Activated T-cell treated with anti-CD3 and anti-CD28 coated beads for 24 hours (primary cell): ENCODE data around the gene KCNK4.

Experiments used
- DNase-seq: peaks from one replicate; pipeline ENCODE4 v3.0.0-alpha.2; 2020; ENCODE audit warnings: low read depth

Gene KCNK4

DNA sequence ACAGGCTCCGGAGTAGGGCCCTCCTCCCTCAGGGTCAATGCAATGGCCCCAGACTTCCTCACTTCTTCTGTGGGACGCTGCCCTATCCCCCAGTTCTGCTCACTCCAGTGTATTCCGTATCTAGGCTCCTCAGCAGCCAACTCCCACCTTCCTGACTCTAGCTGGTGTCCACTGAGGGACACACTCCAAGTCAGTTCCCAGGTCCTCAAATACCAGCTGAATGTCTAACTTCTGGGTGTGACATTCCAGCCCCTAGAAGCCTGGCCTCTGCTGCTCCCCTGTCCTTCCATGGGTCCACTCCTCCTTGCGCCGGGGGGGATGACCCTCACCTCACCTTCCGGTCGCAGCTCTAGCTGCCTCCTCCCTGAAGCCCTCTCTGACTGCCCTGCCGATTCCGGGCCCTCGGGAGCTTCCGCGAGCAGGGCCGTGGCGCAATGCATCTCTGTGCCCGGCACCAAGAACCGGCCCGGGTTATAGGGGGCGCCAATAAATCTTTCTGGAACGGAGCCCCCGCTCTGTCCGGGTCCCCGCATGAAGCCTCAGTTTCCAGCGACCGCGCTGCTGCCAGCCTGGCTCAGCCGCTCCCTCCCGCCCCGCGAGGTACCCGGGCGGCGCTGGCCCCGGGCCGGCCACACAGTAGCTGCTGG is 22.1 kb upstream of the KCNK4 start:
- DNase-seq, result no peak

DNA sequence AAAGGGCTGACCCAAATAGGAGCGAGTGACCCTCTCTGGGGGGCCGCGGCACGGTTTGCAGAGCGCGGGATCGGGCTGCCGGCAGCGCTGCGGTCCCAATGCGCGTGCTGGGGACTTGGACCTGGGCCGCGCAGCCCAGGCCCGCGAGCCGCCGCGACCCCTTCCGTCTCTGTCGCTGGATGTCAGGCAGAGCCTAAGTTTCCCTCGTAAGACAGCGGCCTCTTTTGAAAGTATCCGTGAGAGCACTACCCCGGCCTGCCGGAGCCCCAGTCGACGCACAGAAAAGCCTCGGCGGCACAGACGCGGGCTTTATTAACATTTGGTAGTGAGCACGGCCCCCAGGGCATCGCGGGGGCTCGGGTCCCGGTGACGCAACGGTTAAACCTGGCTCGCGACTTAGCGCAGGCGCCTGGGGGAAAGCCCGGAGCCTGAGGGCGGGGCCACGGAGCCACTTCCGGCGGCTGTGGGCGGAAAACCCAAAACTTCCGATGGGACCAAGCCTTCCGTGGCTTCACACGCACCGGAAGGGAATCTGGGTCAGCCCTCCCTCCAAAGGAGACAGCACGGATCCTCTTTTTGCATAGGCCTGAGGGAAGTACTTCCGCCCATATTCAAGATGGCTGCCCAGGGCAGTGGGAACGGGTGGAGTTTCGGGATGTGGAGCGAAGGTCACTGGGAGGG is 21.4 kb upstream of the KCNK4 start:
- peak; percentile 98 for DNase-seq

DNA sequence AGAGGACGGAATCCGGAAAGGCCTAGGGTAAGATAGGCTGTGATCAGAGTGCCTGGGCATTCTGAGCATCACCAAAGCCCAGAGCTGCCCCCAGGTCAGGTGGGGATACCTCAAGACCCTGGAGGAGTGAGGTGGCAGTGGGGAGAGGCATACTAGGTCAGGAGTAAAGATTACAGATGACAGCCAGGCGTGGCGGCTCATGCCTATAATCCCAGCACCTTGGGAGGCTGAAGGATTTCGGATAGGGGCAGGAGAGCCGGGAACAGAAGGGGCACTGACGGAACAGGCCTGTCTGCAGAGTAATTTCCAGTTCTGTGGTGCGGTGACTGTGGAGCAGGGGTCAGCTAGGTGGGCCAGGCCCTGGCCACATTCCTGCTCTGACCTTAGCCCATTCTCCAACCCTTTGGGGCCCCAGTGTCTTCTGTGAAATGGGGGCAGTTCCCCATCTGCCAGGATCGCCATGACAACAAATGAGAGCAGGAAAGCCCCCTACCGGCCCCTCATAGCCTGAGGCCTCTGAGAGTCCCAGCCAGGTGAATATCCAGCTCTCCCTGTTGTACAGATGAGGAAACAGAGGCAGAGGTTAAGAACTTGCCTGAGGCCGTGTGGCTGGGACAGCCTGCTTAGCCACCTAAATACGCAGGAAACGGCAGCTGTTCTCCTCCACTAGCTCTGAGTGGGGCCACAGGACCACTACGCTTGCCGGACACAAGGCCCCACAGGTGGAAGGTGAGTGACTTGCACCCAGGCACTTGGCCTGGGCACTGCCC is 15.9 kb upstream of the KCNK4 start:
- DNase-seq, result no peak

DNA sequence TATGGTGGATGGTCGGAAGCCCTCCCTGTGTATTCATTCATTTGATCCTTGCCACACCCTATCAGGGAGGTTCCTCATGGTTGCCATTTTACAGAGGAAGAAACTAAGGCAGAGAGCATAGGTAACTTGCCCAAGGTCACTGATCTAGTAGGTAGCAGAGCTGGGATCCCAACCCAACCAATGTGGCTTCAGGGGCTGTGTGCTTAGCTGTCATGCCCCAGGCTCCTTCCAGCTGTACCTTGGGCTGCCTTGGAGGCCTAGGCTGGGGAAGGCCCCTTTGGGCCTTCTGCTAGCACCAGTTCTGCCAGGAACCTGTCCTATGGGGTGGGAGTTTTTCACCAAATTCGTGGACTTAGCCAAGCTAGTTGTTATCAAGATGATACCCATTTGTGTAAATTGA is 15.3 kb upstream of the KCNK4 start:
- DNase-seq, result no peak

DNA sequence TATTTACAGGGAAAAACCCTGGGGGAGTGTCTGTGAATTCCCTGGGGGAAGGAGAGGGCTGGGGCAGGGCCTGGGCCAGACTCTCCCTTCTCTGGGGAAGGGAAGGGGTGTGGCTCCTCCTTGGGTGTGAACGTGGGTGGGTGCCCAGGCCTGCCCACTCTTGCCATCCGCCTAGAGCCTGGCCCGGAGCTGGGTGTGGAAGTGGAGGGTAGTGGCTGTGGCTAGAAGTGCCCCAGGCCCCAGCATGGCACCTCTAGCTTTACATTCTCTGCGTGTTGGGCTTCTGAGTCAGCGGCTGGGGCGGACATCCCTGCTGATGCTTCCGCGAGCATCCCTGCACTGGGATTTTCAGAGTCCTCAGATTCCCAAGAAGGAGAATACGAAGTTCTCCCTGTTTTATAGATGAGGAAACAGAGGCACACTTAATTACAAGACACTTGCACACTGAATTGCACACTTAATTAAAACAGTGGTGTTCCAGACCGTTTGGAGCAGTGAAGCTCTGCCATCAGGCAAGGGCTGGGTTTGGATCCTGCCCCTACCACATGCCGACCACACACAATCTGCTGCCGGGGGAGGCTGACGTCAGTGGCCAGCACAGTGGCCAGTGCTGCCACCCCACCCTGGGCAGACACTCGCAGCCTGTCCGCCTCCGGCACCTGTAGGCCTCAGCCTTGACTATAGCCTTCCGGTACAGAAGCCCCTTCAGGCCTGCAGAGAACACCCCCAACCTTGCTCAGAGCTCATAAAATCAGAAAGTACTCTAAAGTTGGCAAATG is 14.3 kb upstream of the KCNK4 start:
- DNase-seq, result no peak

DNA sequence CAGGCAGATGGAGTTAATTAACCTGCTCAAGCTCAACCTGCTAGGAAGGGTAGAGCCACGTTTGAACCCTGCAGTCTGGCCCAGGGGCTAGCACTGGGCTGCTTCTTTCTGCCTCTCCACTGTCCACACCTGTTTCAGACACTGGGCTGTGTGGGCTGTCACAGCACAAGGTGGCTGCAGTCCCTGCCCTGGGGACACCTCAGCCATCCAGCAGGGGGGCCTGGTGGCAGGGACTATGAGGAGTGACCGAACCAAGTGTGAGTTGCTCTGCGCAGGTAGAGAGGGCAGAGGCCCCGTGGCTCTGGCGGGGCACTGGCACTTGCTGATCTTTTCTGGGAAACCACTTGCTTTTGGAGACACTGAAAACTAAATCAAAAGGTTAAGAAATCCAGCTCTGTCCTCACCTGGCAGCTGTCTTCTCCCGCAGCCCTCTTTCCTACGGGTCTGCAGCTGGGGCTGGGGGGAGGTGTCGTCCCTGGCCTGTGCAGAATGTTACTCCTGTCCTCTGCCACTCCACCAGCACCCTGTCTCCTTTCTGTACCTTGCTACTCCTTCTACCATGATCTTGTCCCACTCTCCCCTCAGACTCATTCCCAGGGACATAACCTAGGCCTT is 12.4 kb upstream of the KCNK4 start:
- DNase-seq, result no peak

DNA sequence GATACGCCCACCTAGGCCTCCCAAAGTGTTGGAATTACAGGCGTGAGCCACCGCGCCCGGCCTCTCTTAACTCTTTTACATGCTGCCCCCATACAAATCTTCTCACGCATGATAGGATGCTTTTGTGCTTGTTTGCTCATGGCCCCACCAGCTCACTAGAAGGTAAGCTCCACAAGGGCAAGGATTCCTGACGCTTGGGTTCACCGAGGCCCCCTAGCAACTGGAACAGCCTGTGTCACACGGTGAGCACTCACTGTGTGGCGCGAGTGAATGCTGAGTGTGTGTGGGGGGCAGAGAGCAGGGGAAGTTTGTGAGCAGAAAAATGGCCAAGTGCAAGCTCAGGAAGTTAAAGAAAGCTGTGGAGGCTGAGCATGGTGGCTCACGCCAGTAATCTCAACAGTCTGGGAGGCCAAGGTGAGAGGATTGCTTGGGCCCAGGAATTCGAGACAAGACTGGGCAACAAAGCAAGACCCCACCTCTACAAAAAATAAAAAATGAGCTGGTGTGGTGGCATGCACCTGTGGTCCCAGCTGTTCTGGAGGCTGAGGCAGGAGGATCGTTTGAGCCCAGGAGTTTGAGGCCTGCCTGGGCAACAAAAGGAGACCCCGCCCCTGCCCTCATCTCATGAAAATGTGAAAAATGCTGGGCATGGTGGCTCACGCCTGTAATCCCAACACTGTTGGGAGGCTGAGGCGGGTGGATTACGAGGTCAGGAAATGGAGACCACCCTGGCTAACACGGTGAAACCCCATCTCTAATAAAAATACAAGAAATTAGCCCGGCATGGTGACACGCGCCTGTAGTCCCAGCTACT is 8.9 kb upstream of the KCNK4 start:
- DNase-seq, result no peak

DNA sequence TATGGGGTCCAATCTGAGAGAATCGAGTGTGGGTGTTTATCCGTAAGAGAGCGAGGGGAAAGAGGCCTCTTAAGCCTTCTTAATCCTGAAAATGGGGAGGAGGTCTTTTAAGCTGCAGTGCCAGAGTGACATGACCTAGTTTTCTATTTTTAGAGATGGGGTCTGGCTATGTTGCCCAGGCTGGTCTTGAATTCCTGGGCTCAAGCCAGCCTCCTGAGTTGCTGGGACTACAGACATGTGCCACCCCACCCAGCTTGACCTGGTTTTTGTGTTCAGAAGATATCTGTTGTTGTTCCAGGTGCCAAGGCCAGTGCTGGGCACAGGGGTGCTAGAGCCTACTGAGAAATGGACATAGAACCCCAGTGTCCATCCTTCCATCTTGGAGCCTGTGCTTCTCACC is 8.0 kb upstream of the KCNK4 start:
- DNase-seq, result no peak

DNA sequence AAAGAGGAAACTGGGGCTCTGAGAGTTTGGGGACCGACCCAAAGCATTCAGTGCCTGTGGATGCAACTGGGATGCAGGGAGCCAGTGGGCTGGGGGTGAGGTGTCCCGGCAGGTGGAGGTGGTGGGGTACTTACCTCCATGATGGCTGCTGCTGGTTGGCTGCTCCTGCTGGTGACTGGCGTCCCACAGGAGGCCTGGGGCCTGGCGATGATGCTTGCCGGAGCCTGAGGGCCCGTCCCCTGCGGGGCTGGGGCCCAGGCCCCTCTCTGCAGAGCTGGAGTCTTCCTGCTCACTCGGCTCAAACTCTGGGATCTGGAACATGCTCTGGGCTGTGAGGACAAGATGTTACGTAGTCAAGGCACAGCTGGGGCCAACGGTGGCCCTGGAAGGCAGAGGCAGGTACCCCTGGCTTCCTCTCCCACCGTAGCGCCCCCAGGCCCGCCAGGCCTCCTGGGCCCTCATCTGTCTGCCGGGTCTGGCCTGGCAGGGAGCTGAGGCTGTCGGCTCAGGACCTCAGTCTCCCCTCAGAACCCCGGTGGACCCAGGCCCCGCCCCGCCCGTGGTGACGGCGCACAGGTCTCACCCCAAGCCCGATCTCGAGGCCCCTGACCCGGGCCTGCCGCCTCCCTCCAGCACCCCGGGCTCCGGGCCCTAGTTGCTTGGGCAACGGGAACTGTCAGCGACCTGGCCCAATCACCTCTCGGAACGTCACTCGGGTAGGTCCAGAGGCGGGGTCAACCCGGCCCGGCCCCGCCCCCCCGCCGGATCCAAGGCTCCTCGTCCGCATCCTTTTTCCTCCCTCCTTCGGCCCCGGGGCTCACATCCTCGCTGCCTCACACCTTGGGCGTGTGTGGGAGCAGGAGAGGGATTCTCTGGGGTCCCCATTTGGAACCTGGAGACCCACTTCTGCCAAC is 6.8 kb upstream of the KCNK4 start, which contains the start of gene BAD:
Gene BAD, minus strand, starts transcription at position 618 of the 914 bp plus-strand sequence. Its CDS starts 297 bp downstream, at position 321.
- DNase-seq, result peak; percentile 90

DNA sequence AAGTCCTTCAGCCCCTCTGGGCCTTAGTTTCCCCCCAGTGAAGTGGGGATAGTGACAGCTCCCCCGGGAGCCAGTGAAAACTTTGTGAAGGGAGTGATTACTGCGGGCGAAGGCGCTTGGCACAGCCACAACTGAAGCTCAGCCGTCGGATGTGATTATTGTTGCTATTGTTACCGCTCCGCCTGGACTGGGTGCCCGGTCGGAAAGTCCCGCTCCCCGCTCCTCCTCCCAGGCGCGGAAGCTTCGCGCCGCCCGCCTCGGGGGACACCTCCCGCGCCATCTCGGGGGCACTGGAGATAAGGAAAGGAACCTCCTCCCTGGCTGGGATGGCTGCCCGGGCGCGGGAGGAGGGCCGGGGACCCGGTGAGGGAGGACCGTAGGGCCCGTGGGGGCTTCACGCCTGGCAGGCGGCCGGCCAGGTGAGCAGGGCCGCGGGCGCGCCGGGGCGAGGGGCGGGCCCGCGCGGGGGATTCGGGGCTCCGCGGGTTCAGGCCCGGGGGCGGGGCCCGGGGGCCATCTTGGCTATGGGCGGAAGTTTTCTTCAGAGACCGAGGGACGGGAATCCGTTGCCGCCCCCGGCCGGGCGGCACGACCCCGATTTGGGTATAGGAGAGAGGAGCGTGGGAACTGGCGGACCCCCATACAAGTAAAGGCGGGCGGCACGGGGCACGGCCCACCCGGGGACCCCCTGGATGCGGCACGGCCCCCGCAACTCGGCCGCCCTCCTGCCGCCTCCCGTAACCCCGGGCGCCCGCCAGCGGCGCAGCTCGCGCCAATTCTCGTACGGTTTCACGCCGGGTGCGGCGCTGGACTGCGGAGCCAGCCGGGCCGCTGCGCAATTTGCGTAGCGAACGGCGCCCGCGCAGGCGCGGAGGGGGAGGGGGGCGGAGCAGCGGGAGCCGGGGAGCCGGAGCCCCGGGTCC is 5.9 kb upstream of the KCNK4 start, which contains the start of gene GPR137:
Gene GPR137, plus strand, starts transcription at position 887 of the 923 bp plus-strand sequence. CDS start 677 bp downstream, outside the sequence.
- DNase-seq, result peak; percentile 90

DNA sequence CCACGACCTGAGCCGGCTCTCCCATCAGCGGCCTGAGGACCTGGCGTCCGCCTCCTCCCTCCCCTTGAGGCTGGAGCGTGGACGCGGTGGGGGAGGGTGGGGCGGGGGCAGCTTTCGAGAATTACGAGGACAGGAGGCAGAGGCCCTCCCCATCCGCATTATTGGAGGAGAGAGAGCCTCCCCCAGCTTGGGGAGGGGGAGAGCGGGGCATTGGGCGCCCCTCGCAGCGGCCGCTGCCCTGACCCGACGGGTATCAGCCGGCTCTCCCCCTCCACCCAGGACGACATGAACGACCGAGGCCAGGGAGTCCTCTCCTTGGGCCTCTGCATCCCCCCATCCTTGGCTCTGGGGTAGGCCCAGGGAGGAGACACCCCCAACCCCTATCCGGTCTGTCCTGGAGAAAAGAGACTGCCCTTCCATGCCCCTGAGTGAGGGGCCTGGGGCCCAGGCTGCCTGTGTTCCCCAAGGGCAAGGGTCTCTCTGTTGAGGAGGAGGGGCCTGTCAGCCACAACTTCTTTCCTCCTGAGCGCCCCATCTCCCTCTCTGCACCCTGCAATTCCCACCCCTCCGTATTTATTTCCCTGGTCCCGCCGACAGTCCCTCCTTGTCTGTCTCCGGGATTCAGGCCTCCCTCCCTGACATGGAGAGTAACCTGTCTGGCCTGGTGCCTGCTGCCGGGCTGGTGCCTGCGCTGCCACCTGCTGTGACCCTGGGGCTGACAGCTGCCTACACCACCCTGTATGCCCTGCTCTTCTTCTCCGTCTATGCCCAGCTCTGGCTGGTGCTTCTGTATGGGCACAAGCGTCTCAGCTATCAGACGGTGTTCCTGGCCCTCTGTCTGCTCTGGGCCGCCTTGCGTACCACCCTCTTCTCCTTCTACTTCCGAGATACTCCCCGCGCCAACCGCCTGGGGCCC is 5.0 kb upstream of the KCNK4 start:
- DNase-seq, result no peak

DNA sequence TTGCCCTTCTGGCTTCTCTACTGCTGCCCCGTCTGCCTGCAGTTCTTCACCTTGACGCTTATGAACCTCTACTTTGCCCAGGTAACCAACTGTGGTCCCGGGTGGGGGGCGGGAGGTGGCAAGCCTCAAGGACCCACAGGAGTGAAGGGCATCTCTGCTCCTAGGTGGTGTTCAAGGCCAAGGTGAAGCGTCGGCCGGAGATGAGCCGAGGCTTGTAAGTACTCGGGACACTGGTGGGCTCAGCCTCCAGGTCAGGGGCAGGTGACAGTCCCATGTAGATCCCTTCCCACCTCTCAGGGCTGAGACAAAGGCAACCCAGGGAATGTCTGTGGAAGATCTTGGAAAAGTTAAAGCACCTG is 4.3 kb upstream of the KCNK4 start:
- DNase-seq, result no peak

DNA sequence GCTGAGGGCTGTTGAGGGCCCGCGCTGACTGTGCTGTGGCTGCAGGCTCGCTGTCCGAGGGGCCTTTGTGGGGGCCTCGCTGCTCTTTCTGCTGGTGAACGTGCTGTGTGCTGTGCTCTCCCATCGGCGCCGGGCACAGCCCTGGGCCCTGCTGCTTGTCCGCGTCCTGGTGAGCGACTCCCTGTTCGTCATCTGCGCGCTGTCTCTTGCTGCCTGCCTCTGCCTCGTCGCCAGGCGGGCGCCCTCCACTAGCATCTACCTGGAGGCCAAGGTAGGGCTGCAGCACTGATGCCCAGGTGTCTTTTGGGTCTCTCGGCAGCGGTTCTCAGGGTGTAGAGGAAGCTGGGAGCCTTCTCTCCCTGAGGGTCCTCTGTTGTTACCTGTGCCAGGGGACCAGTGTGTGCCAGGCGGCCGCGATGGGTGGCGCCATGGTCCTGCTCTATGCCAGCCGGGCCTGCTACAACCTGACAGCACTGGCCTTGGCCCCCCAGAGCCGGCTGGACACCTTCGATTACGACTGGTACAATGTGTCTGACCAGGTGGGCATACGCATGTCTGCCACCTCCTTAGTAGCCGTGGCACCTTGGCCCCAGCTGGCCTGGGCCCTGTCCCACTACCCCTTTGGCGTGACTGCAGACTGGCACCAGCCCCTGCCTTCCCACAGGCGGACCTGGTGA is 3.3 kb upstream of the KCNK4 start:
- no peak for DNase-seq

DNA sequence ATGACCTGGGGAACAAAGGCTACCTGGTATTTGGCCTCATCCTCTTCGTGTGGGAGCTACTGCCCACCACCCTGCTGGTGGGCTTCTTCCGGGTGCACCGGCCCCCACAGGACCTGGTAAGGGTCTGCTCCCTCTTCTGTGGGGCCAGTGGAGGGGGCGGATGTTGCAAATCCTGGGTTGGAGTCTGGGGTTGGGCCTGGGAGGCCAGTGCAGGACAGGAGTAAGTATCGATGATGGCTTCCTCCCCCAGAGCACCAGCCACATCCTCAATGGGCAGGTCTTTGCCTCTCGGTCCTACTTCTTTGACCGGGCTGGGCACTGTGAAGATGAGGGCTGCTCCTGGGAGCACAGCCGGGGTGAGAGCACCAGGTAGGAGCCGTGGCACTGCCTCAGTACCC is 2.8 kb upstream of the KCNK4 start:
- DNase-seq, result no peak

DNA sequence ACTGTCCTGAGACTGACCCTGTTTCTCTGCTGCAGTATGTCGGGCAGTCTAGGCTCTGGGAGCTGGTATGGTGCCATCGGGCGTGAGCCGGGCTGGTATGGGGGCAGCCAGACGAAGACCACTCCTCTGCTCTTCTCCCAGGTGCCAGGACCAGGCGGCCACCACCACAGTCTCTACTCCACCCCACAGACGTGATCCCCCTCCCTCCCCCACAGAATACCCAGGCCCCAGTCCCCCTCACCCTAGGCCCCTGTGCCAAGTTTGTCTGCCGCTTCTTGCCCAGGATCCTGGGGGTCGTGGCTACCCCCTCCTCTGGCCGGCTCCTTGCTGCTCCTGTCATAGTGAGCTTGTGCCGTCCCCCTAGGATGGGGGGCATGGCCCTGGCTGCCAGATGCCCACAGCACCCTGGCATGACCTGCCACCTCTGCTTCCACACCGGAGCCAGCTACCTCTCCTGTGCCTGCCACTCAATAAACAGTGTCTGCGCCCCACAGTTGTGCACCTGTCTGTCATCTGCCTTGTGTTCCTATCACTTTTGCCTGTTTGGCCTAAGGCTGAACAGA is 2.0 kb upstream of the KCNK4 start:
- no peak for DNase-seq

DNA sequence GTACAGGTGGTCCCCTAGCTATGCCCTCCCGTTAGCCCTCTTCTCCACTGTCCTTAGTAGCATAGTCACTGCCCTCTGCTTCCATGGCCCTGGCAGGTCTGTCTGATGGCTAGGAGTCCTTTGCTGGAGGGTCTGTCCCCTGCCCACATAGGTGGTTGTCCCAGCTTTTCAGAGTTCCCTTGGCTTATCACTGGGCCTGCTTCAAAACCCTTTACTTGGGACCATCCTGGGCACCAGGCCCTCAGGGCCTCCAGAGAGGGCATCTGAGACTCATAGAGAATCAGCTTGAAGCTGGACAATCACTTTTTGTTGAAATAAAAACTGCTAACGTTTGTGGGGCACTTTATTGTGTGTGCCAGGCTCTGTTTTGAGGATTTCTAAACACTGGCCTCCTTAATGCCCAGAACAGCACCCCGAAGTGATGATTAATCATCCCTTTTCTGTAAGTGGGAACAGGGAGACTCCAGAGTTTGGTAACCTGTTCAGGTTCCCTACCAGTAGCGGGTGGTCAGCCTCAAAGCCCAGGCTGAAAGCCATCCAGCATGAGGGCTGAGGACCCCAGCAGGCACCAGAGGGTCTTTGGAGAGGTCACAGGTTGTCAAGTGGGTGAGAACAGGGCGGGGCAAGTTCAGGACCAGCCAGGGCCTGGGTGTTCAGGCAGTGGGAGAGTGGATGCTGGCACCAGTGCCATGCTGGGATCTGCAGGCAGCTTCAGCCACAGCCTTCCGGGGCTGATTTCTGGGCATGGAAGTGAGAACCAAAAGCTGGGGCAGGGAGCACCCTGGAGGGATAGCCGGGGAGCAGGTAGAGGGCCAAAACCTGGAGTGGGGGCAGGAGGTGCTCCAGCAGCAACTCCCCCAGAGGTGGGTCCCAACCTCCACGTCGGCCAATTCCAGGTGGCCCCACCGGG is 495 bp upstream of the KCNK4 start:
- no peak for DNase-seq
